Thymus (tissue), 11 donors: Measurements from ENCODE around the gene RIPOR2. TPM values are rescaled to one million over a fixed set of nuclear protein-coding genes. Genes with fewer than 3 reads are reported as not detected.
A peak's percentile ranks its signal among the peaks of the same experiment; 100 is the strongest.
"Not testable (repeated sequence)": the region's sequence is repeated elsewhere in the genome, so short reads cannot be mapped to it uniquely, and the experiment has no call there.

ENCODE experiments used
- DNase-seq, 9 donors: peaks; one replicate each; pipeline ENCODE4 v3.0.0-alpha.2; 2013; ENCODE audit warnings: low spot score in 9 of 9, low read depth in 6 of 9, missing footprints in 1 of 9
- H3K27ac ChIP-seq, 2 donors: one replicate each; pipeline ENCODE4 v1.5.1; 2013; ENCODE audit warnings: control low read depth in 1 of 2, low read depth in 1 of 2, low read length in 1 of 2, mild to moderate bottlenecking in 1 of 2, moderate library complexity in 1 of 2
- H3K27me3 ChIP-seq, 2 donors: one replicate each; pipeline ENCODE4 v1.5.1; 2013; ENCODE audit warnings: low read length in 1 of 2; ENCODE audit not compliant: control insufficient read depth in 2 of 2, insufficient read depth in 1 of 2
- H3K36me3 ChIP-seq, 2 donors: one replicate each; pipeline ENCODE4 v1.5.1; 2013; ENCODE audit warnings: low read length in 1 of 2, mild to moderate bottlenecking in 1 of 2, moderate library complexity in 1 of 2; ENCODE audit not compliant: control insufficient read depth in 2 of 2, insufficient read depth in 2 of 2
- H3K4me1 ChIP-seq, 2 donors: one replicate each; pipeline ENCODE4 v1.5.1; 2013; ENCODE audit warnings: low read length in 2 of 2; ENCODE audit not compliant: control insufficient read depth in 2 of 2, insufficient read depth in 2 of 2
- H3K4me3 ChIP-seq, 2 donors: one replicate each; pipeline ENCODE4 v1.5.1; 2013; ENCODE audit warnings: low read length in 2 of 2, control low read depth in 1 of 2, mild to moderate bottlenecking in 1 of 2
- H3K9me3 ChIP-seq, 2 donors: one replicate each; pipeline ENCODE4 v1.5.1; 2013; ENCODE audit warnings: low read length in 1 of 2, mild to moderate bottlenecking in 1 of 2; ENCODE audit not compliant: control insufficient read depth in 2 of 2, insufficient read depth in 1 of 2
- WGBS: extraction: QIAGEN DNeasy Blood & Tissue Kit; methylation state at CpG from one replicate; pipeline ENCODE4 v1.1.7; 2013; 5-methylcytosine and 5-hydroxymethylcytosine counted together
- polyA plus RNA-seq: library from polyadenylated mRNA; stranded (reverse); fragments of 200-250 nt; gene quantifications from one replicate; pipeline ENCODE4 v1.2.3, GENCODE V29; 2013
- total RNA-seq: library from RNA; stranded (reverse); fragments of 120-200 nt; gene quantifications from one replicate; pipeline ENCODE4 v1.2.4, GENCODE V29; 2013
- donor health status: healthy.

RIPOR2 gene
- total and polyA plus RNA-seq, 2 donors = 27.4 to 48.4 TPM

GRCh38 chr6:24915641-24916040 is 20.1 kb downstream of the RIPOR2 start:
- Histone ChIP-seq H3K4me3 (no peak overlapping the region), H3K9me3 (no peaks in the 10 kb centered on the region), H3K27ac (no peak overlapping the region), H3K4me1 (peaks cover 37 to 64% of the 10 kb centered on the region in 2 donors), H3K27me3 (no peaks in the 10 kb centered on the region), H3K36me3 (peaks cover 0 to 6% of the 10 kb centered on the region in 2 donors)
- 96% methylated on average over 5 of the region's 5 CpGs for WGBS
- DNase-seq = no peak

- 99% methylated on average over 10 of the region's 10 CpGs for WGBS
- peaks cover 40 to 62% of the 10 kb centered on the region in 2 donors for H3K4me1 ChIP-seq
- not testable (repeated sequence) for H3K27ac ChIP-seq, H3K36me3 ChIP-seq, H3K9me3 ChIP-seq, H3K4me3 ChIP-seq, DNase-seq, H3K27me3 ChIP-seq
Measured at GRCh38 chr6:24914082-24914481, 21.7 kb downstream of the RIPOR2 start.

GRCh38 chr6:24911796-24912382 is 23.9 kb downstream of the RIPOR2 start:
- Histone ChIP-seq H3K27me3 (no peaks in the 10 kb centered on the region), H3K27ac (no peak overlapping the region), H3K9me3 (no peaks in the 10 kb centered on the region), H3K36me3 (peaks cover 0 to 12% of the 10 kb centered on the region in 2 donors), H3K4me3 (peak overlapping the region; percentile 58 to 80), H3K4me1 (peaks cover 42 to 59% of the 10 kb centered on the region in 2 donors)
- 88% methylated on average over 6 of the region's 6 CpGs for WGBS
- DNase-seq = no peak

- peaks cover 0 to 12% of the 10 kb centered on the region in 2 donors for H3K36me3 ChIP-seq
- peak overlapping the region; percentile 58 to 80 for H3K4me3 ChIP-seq
- no peaks in the 10 kb centered on the region for H3K27me3 ChIP-seq
- peak in 7 of 9 donors; percentile 59 to 87 (median 68) for DNase-seq
- WGBS = under 1% methylated on average over 56 of the region's 56 CpGs
- H3K9me3 ChIP-seq = no peaks in the 10 kb centered on the region
- peak overlapping the region; percentile 80 to 81 for H3K27ac ChIP-seq
- H3K4me1 ChIP-seq = peaks cover 42 to 54% of the 10 kb centered on the region in 2 donors
Measured at GRCh38 chr6:24910961-24911725, 24.6 kb downstream of the RIPOR2 start.

DNA sequence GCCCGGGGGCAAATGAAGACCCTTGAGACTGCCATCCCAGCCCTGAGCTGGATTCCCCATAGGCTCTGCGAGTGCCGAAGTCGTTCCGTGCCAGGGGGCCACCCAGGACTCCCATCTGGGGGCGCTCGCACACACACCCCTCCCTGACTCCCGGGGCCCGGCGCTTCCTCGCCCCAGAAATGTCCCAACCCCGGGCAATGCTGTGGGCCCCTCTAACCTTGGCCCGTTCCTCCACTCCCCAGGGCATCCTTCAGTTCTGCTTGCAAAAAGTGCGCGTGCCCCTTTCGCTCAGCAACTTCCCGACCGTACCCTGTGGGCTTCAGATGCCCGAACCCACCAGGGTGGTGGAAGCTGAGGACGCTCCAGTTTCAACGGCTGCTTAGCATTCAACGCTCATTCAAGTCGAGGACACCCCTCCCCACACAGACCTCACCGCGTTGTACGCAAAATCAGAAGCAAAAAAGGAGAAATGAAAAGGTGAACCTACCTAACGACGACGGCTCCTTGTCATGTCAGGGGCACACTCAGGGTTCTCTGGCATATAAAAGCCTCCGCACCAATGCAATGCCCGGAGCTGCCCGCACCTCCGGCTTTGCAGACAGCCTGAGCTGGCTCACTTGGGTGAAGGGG is 25.3 kb downstream of the RIPOR2 start:
- no peaks in the 10 kb centered on the region for H3K27me3 ChIP-seq
- peak overlapping the region; percentile 80 for H3K27ac ChIP-seq
- H3K9me3 ChIP-seq = no peaks in the 10 kb centered on the region
- H3K4me3 ChIP-seq = peak overlapping the region; percentile 58 to 80
- WGBS = 11% methylated on average over 33 of the region's 33 CpGs
- peaks cover 0 to 8% of the 10 kb centered on the region in 2 donors for H3K36me3 ChIP-seq
- peak in 5 of 9 donors; percentile 56 to 79 (median 64) for DNase-seq
- peaks cover 42 to 54% of the 10 kb centered on the region in 2 donors for H3K4me1 ChIP-seq

- Histone ChIP-seq H3K27ac (peak overlapping the region; percentile 53 to 80), H3K36me3 (peaks cover 3 to 10% of the 10 kb centered on the region in 2 donors), H3K4me1 (peaks cover 42 to 54% of the 10 kb centered on the region in 2 donors), H3K9me3 (no peaks in the 10 kb centered on the region), H3K27me3 (no peaks in the 10 kb centered on the region), H3K4me3 (peak overlapping the region; percentile 58 to 80)
- 70% methylated on average over 20 of the region's 20 CpGs for WGBS
- peak in 1 of 9 donors; percentile 39 for DNase-seq
Measured at GRCh38 chr6:24909241-24910216, 26.2 kb downstream of the RIPOR2 start.

- Histone ChIP-seq H3K4me1 (peaks cover 42 to 53% of the 10 kb centered on the region in 2 donors), H3K9me3 (peaks cover 0 to 4% of the 10 kb centered on the region in 2 donors), H3K27me3 (no peaks in the 10 kb centered on the region), H3K27ac (peak overlapping the region; percentile 0 to 9), H3K36me3 (peaks cover 7 to 13% of the 10 kb centered on the region in 2 donors), H3K4me3 (no peak overlapping the region)
- DNase-seq = no peak
- 91% methylated on average over 4 of the region's 4 CpGs for WGBS
Measured at GRCh38 chr6:24908650-24909035, 27.1 kb downstream of the RIPOR2 start.

- Histone ChIP-seq H3K27me3 (no peaks in the 10 kb centered on the region), H3K4me3 (no peak overlapping the region), H3K4me1 (peaks cover 36 to 48% of the 10 kb centered on the region in 2 donors), H3K9me3 (peaks cover 0 to 5% of the 10 kb centered on the region in 2 donors), H3K36me3 (peaks cover 7 to 12% of the 10 kb centered on the region in 2 donors), H3K27ac (no peak overlapping the region)
- DNase-seq = no peak
- WGBS = 20% methylated on average over 4 of the region's 4 CpGs
Measured at GRCh38 chr6:24907919-24908649, 27.7 kb downstream of the RIPOR2 start.
